Stimulated activated CD4-positive, alpha-beta T cell treated with anti-CD3 and anti-CD28 coated beads, TNF-alpha, amount 100 ng/mL, for 4 hours (primary cell): Measurements from ENCODE around the gene DHCR7.

ENCODE experiments used
- DNase-seq, 3 experiments: peaks; one replicate each; pipeline ENCODE4 v3.0.0-alpha.2; 2020; ENCODE audit warnings: low read depth in 3 of 3

Gene DHCR7

GRCh38 chr11:71418643-71419042 is 29.6 kb downstream of the DHCR7 start:
- no peak for DNase-seq

GRCh38 chr11:71414645-71415044 is 33.5 kb downstream of the DHCR7 start:
- DNase-seq, result no peak

GRCh38 chr11:71410363-71410966 is 37.7 kb downstream of the DHCR7 start:
- no peak for DNase-seq

- no peak for DNase-seq
These were observed 39.4 kb downstream of the DHCR7 start for GRCh38 chr11:71408826-71409225.

- no peak for DNase-seq
These were observed 40.8 kb downstream of the DHCR7 start for GRCh38 chr11:71407356-71407755.

GRCh38 chr11:71406681-71407080 is 41.5 kb downstream of the DHCR7 start:
- DNase-seq, result no peak

- no peak for DNase-seq
These were observed 44.0 kb downstream of the DHCR7 start for GRCh38 chr11:71404209-71404608.

- DNase-seq, result no peak
These were observed 45.3 kb downstream of the DHCR7 start for GRCh38 chr11:71402878-71403277.

- no peak for DNase-seq
These were observed 48.0 kb downstream of the DHCR7 start for GRCh38 chr11:71400216-71400615.

GRCh38 chr11:71399341-71399740 is 48.9 kb downstream of the DHCR7 start:
- no peak for DNase-seq

- DNase-seq, result no peak
These were observed 50.2 kb downstream of the DHCR7 start for GRCh38 chr11:71397961-71398360.

GRCh38 chr11:71397331-71397860 is 50.8 kb downstream of the DHCR7 start:
- no peak for DNase-seq

- DNase-seq, result no peak
These were observed 51.6 kb downstream of the DHCR7 start for GRCh38 chr11:71396548-71397123.

GRCh38 chr11:71395774-71396173 is 52.4 kb downstream of the DHCR7 start:
- no peak for DNase-seq

- DNase-seq, result no peak
These were observed 53.0 kb downstream of the DHCR7 start for GRCh38 chr11:71395263-71395560.

- no peak for DNase-seq
These were observed 54.9 kb downstream of the DHCR7 start for GRCh38 chr11:71393283-71393682.

- DNase-seq, result no peak
These were observed 56.4 kb downstream of the DHCR7 start for GRCh38 chr11:71391796-71392195.

GRCh38 chr11:71391352-71391751 is 56.8 kb downstream of the DHCR7 start:
- no peak for DNase-seq

GRCh38 chr11:71388637-71389235 is 59.5 kb downstream of the DHCR7 start:
- no peak for DNase-seq

- DNase-seq, result no peak
These were observed 60.2 kb downstream of the DHCR7 start for GRCh38 chr11:71387784-71388636.

- no peak for DNase-seq
These were observed 61.0 kb downstream of the DHCR7 start for GRCh38 chr11:71387200-71387599.

GRCh38 chr11:71386202-71386601 is 62.0 kb downstream of the DHCR7 start:
- DNase-seq, result no peak

GRCh38 chr11:71385091-71385490 is 63.1 kb downstream of the DHCR7 start:
- DNase-seq, result no peak
